Activated CD8-positive, alpha-beta memory T cell treated with anti-CD3 and anti-CD28 coated beads, Interleukin-2, amount 10 ng/mL, durations not matched to agents 7 days and 5 days (primary cell): ENCODE results near the gene SULT1A3. TPM values are rescaled to one million over a fixed set of nuclear protein-coding genes. Genes with fewer than 3 reads are reported as not detected.
"Not testable (repeated sequence)": the region's sequence is repeated elsewhere in the genome, so short reads cannot be mapped to it uniquely, and the experiment has no call there.

Experiments used
- ATAC-seq: fragments of 150-1000 bp; cut with Tn5 transposase; one replicate; pipeline ENCODE4 v1.10.0; 2021; ENCODE audit warnings: moderate library complexity
- CTCF ChIA-PET: fragments of 350-600 bp; sonication (Branson Sonifier 250); formaldehyde crosslinking; loops from one replicate; lab custom pipeline; 2021; ENCODE audit warnings: antibody characterized with exemption; lab: Charles Lee
- DNase-seq: peaks from one replicate; pipeline ENCODE4 v3.0.0-alpha.2; 2020
- H3K27ac Mint-ChIP-seq: one replicate; pipeline ENCODE4 v1.8.0; 2021; ENCODE audit warnings: mild to moderate bottlenecking, mixed read lengths
- H3K27me3 Mint-ChIP-seq: one replicate; pipeline ENCODE4 v1.8.0; 2021; ENCODE audit warnings: mixed read lengths
- H3K36me3 Mint-ChIP-seq: one replicate; pipeline ENCODE4 v1.8.0; 2021; ENCODE audit warnings: mild to moderate bottlenecking, mixed read lengths
- H3K4me1 Mint-ChIP-seq: one replicate; pipeline ENCODE4 v1.8.0; 2021; ENCODE audit warnings: mixed read lengths
- H3K4me3 Mint-ChIP-seq: one replicate; pipeline ENCODE4 v1.8.0; 2021; ENCODE audit warnings: mild to moderate bottlenecking, moderate library complexity, mixed read lengths
- H3K9me3 Mint-ChIP-seq: one replicate; pipeline ENCODE4 v1.8.0; 2022; ENCODE audit warnings: low read depth, mixed read lengths
- total RNA-seq, 2 experiments: library from RNA; stranded (reverse); gene quantifications; one replicate each; pipeline ENCODE4 v1.2.3, GENCODE V29; 2021

Gene SULT1A3
- 10 to 100 TPM; 23.4 to 29.6 TPM for total RNA-seq

- ATAC-seq, H3K36me3 Mint-ChIP-seq, DNase-seq, H3K4me3 Mint-ChIP-seq, H3K4me1 Mint-ChIP-seq, H3K9me3 Mint-ChIP-seq, CTCF ChIA-PET, H3K27me3 Mint-ChIP-seq, H3K27ac Mint-ChIP-seq: not testable (repeated sequence)
Observed at GRCh38 chr16:30199049-30199448, at the start of gene SULT1A3. Gene SULT1A3 (plus strand): TSS chr16:30199255. CDS start chr16:30200729, 1,474 bp downstream.

GRCh38 chr16:30151091-30151490 is 48.0 kb upstream of the SULT1A3 start:
- peaks cover 15% of the 10 kb centered on the region for H3K36me3 Mint-ChIP-seq
- H3K4me1 Mint-ChIP-seq: no peaks in the 10 kb centered on the region
- DNase-seq (no peak), ATAC-seq (no peak)
- CTCF ChIA-PET: interaction anchor here (2.9 kb wide), 1 partner anchor 8 kb away, joined by 10 read pairs; no protein-coding TSS in a partner anchor
- peaks cover 6% of the 10 kb centered on the region for H3K9me3 Mint-ChIP-seq
- H3K27ac Mint-ChIP-seq: no peak overlapping the region
- H3K27me3 Mint-ChIP-seq: no peaks in the 10 kb centered on the region
- no peak overlapping the region for H3K4me3 Mint-ChIP-seq

DNA sequence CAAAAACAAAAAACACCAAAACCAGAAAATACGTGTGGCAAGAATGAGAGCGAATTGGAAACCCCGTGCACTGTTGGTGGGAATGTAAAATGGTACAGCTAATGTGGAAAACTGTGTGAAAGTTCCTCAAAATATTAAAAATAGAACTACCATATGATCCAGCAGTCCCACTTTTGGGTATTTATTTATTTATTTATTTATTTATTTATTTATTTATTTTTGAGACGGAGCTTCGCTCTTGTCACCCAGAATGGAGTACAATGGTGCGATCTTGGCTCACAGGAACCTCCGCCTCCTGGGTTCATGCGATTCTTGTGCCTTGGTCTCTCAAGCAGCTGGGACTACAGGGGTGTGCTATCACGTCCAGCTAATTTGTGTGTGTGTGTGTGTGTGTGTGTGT is 46.5 kb upstream of the SULT1A3 start:
- Mint-ChIP-seq H3K9me3 (peaks cover 6% of the 10 kb centered on the region), H3K4me1 (no peaks in the 10 kb centered on the region), H3K27me3 (no peaks in the 10 kb centered on the region), H3K4me3 (no peak overlapping the region), H3K27ac (no peak overlapping the region), H3K36me3 (peaks cover 15% of the 10 kb centered on the region)
- DNase-seq (no peak), ATAC-seq (no peak)
- CTCF ChIA-PET: interaction anchor here (1.0 to 2.9 kb wide), 2 partner anchors 9 to 15 kb away, joined by 3 to 10 read pairs; no protein-coding TSS in a partner anchor

DNA sequence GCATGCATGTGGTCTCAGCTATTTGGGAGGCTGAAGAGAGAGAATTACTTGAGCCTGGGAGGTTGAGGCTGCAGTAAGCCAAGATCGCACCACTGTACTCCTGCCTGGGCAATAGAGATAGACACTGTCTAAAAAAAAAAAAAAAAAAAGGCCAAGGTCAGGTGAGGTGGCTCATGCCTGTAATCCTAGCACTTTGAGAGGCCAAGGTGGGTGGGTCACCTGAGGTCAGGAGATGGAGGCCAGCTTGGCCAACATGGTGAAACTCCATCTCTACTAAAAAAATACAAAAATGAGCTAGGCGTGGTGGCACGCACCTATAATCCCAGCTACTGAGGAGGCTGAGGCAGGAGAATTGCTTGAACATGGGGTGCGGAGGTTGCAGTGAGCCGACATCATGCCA is 43.9 kb upstream of the SULT1A3 start:
- H3K27me3 Mint-ChIP-seq: no peaks in the 10 kb centered on the region
- ATAC-seq: no peak
- no peaks in the 10 kb centered on the region for H3K9me3 Mint-ChIP-seq
- no peak overlapping the region for H3K27ac Mint-ChIP-seq
- DNase-seq: no peak
- CTCF ChIA-PET: interaction anchor here (0.7 to 1.3 kb wide), 5 partner anchors 12 to 429 kb away, joined by 3 to 6 read pairs (median 3); partner anchors contain the start of gene GDPD3
- H3K36me3 Mint-ChIP-seq: peaks cover 3% of the 10 kb centered on the region
- H3K4me3 Mint-ChIP-seq: no peak overlapping the region
- H3K4me1 Mint-ChIP-seq: no peaks in the 10 kb centered on the region

DNA sequence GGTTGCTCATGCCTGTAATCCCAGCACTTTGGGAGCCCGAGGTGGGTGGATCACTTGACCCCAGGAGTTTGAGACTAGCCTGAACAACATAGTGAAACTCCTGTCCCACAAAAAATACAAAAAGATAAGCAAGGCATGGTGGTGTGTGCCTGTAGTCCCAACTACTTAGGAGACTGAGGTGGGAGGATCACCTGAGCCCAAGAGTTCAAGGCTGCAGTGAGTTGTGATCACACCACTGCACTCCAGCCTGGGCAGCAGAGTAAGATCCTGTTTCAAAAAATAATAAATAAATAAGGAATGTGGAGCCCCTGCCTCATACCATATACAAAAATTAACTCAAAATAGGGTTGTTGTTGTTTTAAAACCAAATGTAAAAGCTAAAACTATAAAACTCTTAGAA is 41.8 kb upstream of the SULT1A3 start:
- H3K27me3 Mint-ChIP-seq: no peaks in the 10 kb centered on the region
- H3K27ac Mint-ChIP-seq: no peak overlapping the region
- DNase-seq (no peak), ATAC-seq (no peak)
- CTCF ChIA-PET: interaction anchor here (1.4 kb wide), 1 partner anchor 14 kb away, joined by 5 read pairs; no protein-coding TSS in a partner anchor
- H3K36me3 Mint-ChIP-seq: no peaks in the 10 kb centered on the region
- H3K4me1 Mint-ChIP-seq: peaks cover under 1% of the 10 kb centered on the region
- no peaks in the 10 kb centered on the region for H3K9me3 Mint-ChIP-seq
- no peak overlapping the region for H3K4me3 Mint-ChIP-seq

DNA sequence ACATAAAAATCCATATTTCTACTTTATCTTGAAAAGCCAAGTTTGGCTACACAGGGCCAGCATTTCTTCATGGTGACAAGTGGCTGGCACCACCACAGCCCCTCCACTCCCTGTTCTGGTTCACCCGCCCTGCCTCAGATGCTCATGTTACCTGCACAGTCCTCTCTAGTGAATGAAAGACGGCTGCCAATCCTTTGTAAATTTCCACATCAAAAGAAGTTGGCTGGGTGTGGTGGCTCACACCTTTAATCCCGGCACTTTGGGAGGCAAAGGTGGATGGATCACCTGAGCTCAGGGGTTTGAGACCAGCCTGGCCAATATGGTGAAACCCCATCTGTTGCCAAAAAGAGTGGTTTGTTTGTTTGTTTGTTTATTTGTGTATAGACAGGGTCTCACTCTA is 35.5 kb upstream of the SULT1A3 start:
- H3K27ac Mint-ChIP-seq: no peak overlapping the region
- peaks cover 1% of the 10 kb centered on the region for H3K36me3 Mint-ChIP-seq
- H3K4me1 Mint-ChIP-seq: peaks cover 40% of the 10 kb centered on the region
- no peaks in the 10 kb centered on the region for H3K27me3 Mint-ChIP-seq
- peaks cover 2% of the 10 kb centered on the region for H3K9me3 Mint-ChIP-seq
- ATAC-seq: no peak
- H3K4me3 Mint-ChIP-seq: no peak overlapping the region
- CTCF ChIA-PET: interaction anchor here (0.9 kb wide), 2 partner anchors 26 to 52 kb away, joined by 3 to 4 read pairs; no protein-coding TSS in a partner anchor
- no peak for DNase-seq

GRCh38 chr16:30166202-30166902 is 32.7 kb upstream of the SULT1A3 start:
- peak overlapping the region; percentile 18 for H3K4me3 Mint-ChIP-seq
- H3K36me3 Mint-ChIP-seq: peaks cover 1% of the 10 kb centered on the region
- peak overlapping the region; percentile 71 for H3K27ac Mint-ChIP-seq
- peaks cover 40% of the 10 kb centered on the region for H3K4me1 Mint-ChIP-seq
- CTCF ChIA-PET: interaction anchor here (1.0 to 1.9 kb wide), 2 partner anchors 23 to 75 kb away, joined by 3 to 7 read pairs; partner anchors contain the start of gene TBX6
- peak; percentile 85 for ATAC-seq
- DNase-seq: peak; percentile 57
- H3K27me3 Mint-ChIP-seq: no peaks in the 10 kb centered on the region
- H3K9me3 Mint-ChIP-seq: peaks cover 2% of the 10 kb centered on the region

DNA sequence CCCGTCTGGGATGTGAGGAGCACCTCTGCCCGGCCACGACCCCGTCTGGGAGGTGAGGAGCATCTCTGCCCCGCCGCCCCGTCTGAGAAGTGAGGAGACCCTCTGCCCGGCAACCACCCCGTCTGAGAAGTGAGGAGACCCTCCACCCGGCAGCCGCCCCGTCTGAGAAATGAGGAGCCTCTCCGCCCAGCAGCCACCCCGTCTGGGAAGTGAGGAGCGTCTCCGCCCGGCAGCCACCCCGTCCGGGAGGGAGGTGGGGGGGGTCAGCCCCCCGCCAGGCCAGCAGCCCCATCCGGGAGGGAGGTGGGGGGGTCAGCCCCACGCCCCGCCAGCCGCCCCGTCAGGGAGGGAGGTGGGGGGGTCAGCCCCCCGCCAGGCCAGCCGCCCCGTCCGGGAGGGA is 30.3 kb upstream of the SULT1A3 start:
- H3K36me3 Mint-ChIP-seq, H3K4me3 Mint-ChIP-seq, H3K27me3 Mint-ChIP-seq, CTCF ChIA-PET, ATAC-seq, DNase-seq, H3K9me3 Mint-ChIP-seq, H3K27ac Mint-ChIP-seq: not testable (repeated sequence)
- H3K4me1 Mint-ChIP-seq: peaks cover 29% of the 10 kb centered on the region

DNA sequence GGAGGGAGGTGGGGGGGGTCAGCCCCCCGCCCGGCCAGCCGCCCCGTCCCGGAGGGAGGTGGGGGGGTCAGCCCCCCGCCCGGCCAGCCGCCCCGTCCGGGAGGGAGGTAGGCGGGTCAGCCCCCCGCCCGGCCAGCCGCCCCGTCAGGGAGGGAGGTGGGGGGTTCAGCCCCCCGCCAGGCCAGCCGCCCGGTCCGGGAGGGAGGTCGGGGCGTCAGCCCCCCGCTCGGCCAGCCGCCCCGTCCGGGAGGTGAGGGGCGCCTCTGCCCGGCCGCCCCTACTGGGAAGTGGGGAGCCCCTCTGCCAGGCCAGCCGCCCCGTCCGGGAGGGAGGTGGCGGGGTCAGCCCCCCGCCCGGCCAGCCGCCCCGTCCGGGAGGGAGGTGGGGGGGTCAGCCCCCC is 29.6 kb upstream of the SULT1A3 start:
- DNase-seq, H3K4me3 Mint-ChIP-seq, H3K27me3 Mint-ChIP-seq, CTCF ChIA-PET, ATAC-seq, H3K27ac Mint-ChIP-seq, H3K9me3 Mint-ChIP-seq, H3K36me3 Mint-ChIP-seq: not testable (repeated sequence)
- H3K4me1 Mint-ChIP-seq: peaks cover 28% of the 10 kb centered on the region

GRCh38 chr16:30170145-30170544 is 28.9 kb upstream of the SULT1A3 start:
- DNase-seq, ATAC-seq, H3K9me3 Mint-ChIP-seq, H3K4me3 Mint-ChIP-seq, H3K27ac Mint-ChIP-seq, CTCF ChIA-PET, H3K27me3 Mint-ChIP-seq, H3K36me3 Mint-ChIP-seq: not testable (repeated sequence)
- H3K4me1 Mint-ChIP-seq: peaks cover 20% of the 10 kb centered on the region

GRCh38 chr16:30173054-30173453 is 26.0 kb upstream of the SULT1A3 start:
- Mint-ChIP-seq H3K4me3 (no peak overlapping the region), H3K27ac (no peak overlapping the region), H3K4me1 (no peaks in the 10 kb centered on the region), H3K27me3 (no peaks in the 10 kb centered on the region), H3K36me3 (no peaks in the 10 kb centered on the region), H3K9me3 (no peaks in the 10 kb centered on the region)
- DNase-seq: no peak
- ATAC-seq: no peak
- CTCF ChIA-PET: interaction anchor here (0.6 to 2.2 kb wide), 2 partner anchors 30 to 207 kb away, joined by 4 to 7 read pairs; no protein-coding TSS in a partner anchor

DNA sequence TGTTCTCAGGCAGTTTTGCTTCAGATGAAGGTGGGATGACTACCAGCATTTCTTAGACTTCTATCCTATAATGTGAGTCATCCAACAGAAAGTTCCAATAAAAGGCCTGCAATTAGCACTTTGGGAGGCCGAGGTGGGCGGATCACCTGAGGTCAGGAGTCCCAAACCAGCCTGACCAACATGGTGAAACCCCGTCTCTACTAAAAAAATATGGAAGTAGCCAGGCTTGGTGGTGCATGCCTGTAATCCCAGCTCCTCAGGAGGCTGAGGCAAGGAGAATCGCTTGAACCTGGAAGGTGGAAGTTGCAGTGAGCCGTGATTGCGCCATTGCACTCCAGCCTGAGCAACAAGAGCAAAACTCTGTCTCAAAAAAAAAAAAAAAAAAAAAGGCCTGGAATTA is 22.2 kb upstream of the SULT1A3 start:
- H3K4me3 Mint-ChIP-seq, H3K27me3 Mint-ChIP-seq, H3K4me1 Mint-ChIP-seq, H3K36me3 Mint-ChIP-seq, ATAC-seq, DNase-seq, H3K9me3 Mint-ChIP-seq, CTCF ChIA-PET, H3K27ac Mint-ChIP-seq: not testable (repeated sequence)

- Mint-ChIP-seq H3K27me3 (no peaks in the 10 kb centered on the region), H3K9me3 (no peaks in the 10 kb centered on the region), H3K4me1 (peaks cover 14% of the 10 kb centered on the region), H3K27ac (no peak overlapping the region), H3K4me3 (no peak overlapping the region), H3K36me3 (peaks cover 4% of the 10 kb centered on the region)
- CTCF ChIA-PET: interaction anchor here (0.7 to 1.4 kb wide), 3 partner anchors 36 to 48 kb away, joined by 3 to 5 read pairs (median 3); no protein-coding TSS in a partner anchor
- ATAC-seq (no peak), DNase-seq (no peak)
Observed at GRCh38 chr16:30179195-30179594, 19.9 kb upstream of the SULT1A3 start.

- ATAC-seq (no peak), DNase-seq (no peak)
- Mint-ChIP-seq H3K36me3 (peaks cover 11% of the 10 kb centered on the region), H3K9me3 (no peaks in the 10 kb centered on the region), H3K27ac (no peak overlapping the region), H3K4me1 (peaks cover 14% of the 10 kb centered on the region), H3K27me3 (no peaks in the 10 kb centered on the region), H3K4me3 (no peak overlapping the region)
- CTCF ChIA-PET: interaction anchor here (1.0 to 1.4 kb wide), 4 partner anchors 37 to 68 kb away, joined by 3 to 5 read pairs (median 4); no protein-coding TSS in a partner anchor
Observed at GRCh38 chr16:30179931-30180330, 19.1 kb upstream of the SULT1A3 start.
